ENCODE measurements around the gene OR11H6.
"Not testable (repeated sequence)": the region's sequence is repeated elsewhere in the genome, so short reads cannot be mapped to it uniquely, and the experiment has no call there.

OR11H6 gene, protein sequence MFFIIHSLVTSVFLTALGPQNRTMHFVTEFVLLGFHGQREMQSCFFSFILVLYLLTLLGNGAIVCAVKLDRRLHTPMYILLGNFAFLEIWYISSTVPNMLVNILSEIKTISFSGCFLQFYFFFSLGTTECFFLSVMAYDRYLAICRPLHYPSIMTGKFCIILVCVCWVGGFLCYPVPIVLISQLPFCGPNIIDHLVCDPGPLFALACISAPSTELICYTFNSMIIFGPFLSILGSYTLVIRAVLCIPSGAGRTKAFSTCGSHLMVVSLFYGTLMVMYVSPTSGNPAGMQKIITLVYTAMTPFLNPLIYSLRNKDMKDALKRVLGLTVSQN

DNA sequence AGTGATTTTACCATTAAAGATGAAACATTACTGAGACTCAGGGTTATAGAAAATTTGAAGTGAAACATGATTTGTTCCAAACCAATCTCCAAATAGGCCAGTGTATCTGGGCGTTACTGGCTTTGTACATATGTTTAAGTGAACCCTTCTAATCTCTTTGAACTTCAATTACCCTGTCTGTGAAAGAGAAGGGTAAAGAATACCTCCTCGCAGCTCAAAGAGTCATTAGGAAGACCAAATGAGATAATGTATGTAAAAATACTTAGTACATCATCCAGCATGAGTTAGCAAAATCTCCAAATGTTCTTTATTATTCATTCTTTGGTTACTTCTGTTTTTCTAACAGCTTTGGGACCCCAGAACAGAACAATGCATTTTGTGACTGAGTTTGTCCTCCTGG lies at the start of gene OR11H6:
TSS of gene OR11H6 (plus strand) at position 301 of the 400 bp plus-strand sequence. CDS start at position 301, 0 bp downstream.
- no peak for DNase-seq (ENCODE audit: low read depth)

DNA sequence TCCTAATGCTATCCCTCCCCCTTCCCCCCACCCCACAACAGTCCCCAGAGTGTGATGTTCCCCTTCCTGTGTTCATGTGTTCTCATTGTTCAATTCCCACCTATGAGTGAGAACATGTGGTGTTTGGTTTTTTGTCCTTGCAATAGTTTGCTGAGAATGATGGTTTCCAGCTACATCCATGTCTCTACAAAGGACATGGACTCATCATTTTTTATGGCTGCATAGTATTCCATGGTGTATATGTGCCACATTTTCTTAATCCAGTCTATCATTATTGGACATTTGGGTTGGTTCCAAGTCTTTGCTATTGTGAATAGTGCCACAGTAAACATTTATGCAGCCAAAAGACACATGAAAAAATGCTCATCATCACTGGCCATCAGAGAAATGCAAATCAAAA lies 49.3 kb upstream of the OR11H6 start:
- not testable (repeated sequence) for DNase-seq (ENCODE audit: low read depth)

DNA sequence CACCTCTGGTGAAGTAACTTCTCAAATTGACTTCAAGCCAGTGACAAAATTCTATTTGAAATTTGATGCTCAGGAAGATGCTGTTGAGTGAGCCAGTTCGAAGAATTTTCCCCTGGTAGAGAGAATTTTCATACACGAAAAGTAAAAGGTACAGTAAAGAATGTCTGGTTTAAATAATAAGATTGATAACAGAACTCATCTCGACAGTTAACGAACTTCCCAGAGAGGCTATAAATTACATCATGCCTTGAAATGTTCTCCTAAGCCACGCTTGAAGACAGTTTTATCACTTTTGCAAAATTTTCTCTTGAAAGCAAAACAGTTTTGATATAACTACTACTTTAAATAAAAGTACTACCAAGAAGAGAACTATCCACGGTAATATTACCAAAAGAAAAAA lies 47.2 kb upstream of the OR11H6 start:
- no peak for DNase-seq (ENCODE audit: low read depth)

DNA sequence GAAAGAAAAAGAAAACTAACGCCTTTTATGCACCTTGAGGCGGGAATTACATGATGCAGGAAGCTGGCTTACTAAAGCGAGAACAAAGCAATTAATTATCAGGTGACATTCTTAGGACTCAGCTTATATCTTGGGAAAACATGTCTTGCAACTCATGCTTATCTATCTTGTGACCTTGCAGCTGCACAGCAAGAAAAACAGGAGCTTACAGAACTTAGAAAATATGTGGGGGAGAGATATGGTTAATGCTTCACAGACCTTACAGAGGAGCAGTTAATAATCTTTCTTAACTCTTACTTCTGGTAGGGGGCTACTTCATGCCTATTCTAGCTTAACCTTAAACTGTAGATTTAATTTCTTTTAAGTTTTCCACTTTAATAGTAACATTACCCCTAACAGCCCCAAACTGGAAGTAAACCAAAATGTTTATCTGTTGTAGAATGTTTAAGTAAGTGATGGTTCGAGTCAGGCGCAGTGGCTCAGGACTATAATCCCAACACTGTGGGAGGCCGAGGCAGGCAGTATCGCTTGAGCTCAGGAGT lies 46.0 kb upstream of the OR11H6 start:
- DNase-seq (ENCODE audit: low read depth): no peak

DNA sequence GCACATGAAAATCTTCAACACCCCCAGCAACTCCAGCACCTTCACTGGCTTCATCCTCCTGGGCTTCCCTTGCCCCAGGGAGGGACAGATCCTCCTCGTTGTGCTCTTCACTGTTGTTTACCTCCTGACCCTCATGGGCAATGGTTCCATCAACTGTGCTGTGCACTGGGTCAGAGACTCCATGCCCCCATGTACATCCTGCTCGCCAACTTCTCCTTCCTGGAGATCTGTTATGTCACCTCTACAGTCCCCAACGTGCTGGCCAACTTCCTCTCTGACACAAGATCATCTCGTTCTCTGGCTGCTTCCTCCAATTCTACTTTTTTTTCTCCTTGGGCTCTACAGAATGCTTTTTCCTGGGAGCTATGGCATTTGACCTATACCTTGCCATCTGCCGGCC lies 44.3 kb upstream of the OR11H6 start:
- no peak for DNase-seq (ENCODE audit: low read depth)

DNA sequence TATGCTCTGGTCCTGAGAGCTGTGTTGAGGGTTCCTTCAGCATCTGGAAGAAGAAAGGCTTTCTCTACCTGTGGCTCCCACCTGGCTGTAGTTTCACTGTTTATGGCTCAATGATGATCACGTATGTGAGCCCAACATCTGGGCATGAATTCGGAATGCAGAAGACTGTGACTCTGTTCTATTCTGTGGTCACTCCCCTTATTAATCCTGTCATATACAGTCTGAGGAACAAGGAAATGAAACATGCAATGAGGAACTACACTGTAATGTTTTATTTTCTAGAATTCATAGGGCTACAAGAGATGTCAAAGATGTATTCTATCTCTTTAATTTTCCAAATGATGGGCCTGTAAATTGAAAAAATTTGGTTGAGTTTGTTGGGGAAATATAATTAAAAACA lies 43.6 kb upstream of the OR11H6 start:
- no peak for DNase-seq (ENCODE audit: low read depth)

DNA sequence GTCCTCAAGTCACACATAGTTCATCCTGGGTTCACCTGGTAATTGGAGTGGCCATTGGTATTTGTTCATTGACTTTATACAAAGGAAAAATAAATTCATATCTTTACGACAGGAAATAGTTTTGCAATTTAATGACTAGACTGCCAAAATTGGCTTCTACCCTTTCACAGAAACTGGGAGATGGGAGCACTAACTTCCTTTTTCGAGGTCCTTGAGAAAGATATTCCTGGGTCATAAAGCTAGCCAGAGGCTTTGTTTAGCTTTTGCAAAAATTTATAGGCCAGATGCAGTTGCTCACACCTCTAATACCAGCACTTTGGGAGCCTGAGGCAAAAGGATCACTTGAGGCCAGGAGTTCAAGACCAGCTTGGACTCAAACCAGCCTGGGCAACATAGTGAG lies 43.0 kb upstream of the OR11H6 start:
- no peak for DNase-seq (ENCODE audit: low read depth)

DNA sequence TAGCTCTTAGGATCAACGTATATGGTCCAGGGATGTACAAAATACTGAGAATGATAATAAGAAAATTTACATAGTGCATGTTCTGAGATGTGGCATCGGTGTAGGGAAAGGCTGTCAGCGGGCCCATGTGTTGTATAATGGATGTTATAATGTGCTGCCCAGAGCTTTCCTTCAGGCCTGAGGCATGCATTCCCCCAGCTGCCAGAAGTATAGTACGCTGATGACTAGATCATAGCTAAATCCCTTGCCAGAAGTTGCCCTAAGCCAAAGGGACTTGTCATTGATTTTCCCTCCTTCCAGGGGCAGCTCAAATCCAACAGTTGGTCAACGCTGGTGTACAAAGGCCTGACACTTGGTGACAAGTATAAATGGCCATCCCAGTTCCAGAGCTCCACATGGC lies 39.3 kb upstream of the OR11H6 start:
- no peak for DNase-seq (ENCODE audit: low read depth)

DNA sequence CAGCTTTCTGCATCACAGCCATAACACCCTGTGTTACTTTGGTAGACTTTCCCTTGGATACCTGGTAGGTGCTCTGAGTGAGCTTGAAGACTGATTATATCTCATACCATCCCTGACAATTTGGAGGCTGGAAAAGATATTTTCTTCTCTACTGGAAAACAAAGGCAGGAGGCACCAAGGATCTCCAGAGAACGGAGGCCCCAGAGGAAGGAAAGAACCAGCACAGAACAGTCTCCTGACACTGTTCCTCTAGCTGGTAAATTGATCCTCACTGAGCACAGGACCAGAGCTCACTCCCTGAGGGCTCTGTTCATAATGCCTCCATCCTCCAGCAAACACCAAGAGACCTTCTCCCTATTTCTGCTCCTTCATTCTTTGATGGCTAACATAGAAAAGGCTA lies 32.9 kb upstream of the OR11H6 start, which contains the start of gene OR11G2:
TSS of gene OR11G2 (plus strand) at position 301 of the 400 bp plus-strand sequence. CDS start 6,542 bp downstream, outside the sequence.
- no peak for DNase-seq (ENCODE audit: low read depth)

DNA sequence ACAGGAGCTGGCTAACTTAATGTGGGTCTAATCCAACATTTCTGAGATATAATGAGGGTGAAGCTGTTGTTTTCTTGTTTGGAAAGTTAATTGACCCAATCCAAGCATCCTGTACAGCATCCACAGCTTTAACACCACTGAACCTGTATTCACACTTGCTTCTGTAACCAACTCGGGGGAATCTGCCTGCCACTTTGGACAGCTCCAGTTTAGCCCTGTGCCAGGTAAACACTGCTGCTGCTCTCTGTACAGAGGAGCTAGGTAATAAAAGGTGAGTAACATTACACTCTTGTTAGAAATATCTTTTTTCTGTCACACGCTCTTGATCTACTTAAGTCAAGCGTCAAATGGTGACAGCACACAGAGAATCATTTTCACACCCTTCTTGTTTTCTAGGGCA lies 32.1 kb upstream of the OR11H6 start:
- no peak for DNase-seq (ENCODE audit: low read depth)

DNA sequence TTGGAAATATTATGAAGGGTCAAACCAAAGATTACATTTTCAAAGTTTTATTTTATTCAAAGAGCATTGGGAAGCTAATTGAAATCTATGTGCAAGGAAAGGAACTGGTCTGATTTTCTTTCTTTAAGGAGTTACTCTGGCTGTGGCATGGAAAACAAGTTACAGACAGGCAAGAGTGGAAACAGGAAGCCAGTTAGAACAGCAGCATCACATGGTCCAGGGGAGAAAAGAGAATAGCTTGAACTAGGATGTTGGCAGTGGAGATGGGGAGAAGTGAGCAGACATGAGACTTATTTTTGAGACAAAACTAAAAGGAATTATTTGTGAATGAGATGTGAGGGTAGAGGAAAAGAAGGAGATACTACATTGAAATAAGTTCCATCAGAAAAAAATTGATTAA lies 29.4 kb upstream of the OR11H6 start:
- no peak for DNase-seq (ENCODE audit: low read depth)

DNA sequence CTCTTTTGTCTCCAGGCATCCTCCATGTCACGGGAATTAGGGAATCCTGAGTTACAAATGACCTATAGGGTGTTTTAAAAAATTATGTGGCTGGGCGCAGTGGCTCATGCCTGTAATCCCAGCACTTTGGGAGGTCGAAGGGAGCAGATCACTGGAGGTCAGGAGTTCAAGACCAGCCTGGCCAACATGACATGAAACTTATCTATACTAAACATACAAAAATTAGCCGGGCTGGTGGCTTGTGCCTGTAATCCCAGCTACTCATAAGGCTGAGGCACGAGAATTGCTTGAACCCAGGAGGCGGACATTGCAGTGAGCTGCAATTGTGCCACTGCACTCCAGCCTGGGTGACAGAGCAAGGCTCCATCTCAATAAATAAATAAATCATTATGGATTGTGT lies 28.3 kb upstream of the OR11H6 start:
- DNase-seq (ENCODE audit: low read depth): not testable (repeated sequence)

DNA sequence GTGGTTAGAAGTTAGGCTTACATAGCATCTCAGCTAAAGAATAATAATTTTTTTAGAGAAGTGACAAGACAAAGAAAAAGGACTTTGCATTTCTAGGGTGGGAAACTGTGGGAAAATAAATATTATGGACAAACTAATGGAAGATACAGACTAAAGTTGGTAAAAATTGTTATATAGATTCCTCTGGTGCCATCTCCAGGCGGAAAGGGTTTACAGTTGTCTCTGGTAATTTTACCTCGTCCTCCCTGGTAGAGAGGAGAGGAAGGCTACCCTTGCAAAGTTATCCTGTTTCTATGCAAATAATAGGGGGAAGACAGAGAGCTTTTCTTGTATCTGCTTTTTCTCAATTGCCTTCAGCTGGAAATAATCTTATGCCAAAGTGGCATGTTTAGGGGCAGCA lies 27.6 kb upstream of the OR11H6 start:
- DNase-seq (ENCODE audit: low read depth): no peak

DNA sequence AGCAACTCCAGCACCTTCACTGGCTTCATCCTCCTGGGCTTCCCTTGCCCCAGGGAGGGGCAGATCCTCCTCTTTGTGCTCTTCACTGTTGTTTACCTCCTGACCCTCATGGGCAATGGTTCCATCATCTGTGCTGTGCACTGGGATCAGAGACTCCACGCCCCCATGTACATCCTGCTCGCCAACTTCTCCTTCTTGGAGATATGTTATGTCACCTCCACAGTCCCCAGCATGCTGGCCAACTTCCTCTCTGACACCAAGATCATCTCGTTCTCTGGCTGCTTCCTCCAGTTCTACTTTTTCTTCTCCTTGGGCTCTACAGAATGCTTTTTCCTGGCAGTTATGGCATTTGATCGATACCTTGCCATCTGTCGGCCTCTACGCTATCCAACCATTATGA lies 26.1 kb upstream of the OR11H6 start:
- DNase-seq (ENCODE audit: low read depth): no peak

DNA sequence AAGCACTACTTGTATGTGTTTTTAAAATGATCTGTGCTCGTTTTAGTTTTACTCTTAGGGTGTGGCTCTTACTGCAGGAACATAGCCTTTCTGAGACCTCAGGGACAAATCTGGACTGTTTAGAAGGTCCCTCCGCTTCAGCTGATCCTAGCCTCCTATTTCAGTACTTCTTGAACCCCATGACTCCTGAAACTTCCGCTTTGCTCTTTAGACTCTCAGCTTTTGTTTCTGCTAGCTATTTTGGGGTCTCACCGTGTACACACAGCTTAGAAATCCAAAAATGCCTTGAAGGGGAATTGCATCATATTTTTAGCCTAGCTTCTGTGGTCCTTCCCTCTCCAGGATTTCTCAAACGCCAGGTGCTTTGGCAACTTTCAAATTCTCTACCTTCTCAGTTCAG lies 24.5 kb upstream of the OR11H6 start:
- DNase-seq (ENCODE audit: low read depth): no peak

DNA sequence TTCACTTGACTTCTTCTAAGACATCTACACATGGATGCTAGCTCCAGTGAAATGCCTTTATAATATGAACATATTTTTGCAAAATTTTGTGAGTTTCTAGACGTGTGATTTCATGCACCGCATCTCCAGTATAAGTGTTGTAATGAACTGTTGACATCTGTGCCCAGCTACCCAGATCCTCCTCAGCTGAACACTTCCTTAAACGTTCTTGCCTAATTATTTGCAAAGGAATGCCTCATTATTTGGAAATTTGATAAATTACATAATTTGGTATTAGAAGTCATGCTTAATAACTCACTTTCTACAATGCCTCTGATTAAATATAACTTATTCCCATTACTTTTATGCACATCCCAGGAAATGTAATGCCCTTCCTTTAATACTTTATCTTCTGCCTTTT lies 18.8 kb upstream of the OR11H6 start:
- no peak for DNase-seq (ENCODE audit: low read depth)

DNA sequence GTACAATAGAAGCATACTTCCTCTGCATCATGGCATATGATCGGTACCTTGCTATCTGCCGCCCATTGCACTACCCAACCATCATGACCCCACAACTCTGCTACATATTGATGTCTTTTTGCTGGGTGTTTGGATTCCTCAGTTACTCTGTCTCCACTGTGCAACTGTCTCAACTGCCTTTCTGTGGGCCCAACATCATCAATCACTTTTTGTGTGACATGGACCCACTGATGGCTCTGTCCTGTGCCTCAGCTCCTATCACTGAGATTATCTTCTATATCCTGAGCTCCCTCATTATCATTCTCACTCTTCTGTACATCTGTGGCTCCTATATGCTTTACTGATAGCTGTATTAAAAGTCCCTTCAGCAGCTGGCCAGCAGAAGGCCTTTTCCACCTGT lies 13.9 kb upstream of the OR11H6 start:
- no peak for DNase-seq (ENCODE audit: low read depth)

DNA sequence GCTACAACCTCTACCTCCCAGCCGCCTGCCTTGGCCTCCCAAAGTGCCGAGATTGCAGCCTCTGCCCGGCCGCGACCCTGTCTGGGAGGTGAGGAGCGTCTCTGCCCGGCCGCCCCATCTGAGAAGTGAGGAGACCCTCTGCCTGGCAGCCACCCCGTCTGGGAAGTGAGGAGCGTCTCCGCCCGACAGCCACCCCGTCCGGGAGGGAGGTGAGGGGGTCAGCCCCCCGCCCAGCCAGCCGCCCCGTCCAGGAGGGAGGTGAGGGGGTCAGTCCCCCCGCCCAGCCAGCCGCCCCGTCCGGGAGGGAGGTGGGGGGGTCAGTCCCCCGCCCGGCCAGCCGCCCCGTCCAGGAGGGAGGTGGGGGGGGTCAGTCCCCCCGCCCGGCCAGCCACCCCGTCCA lies 11.1 kb upstream of the OR11H6 start:
- DNase-seq (ENCODE audit: low read depth): not testable (repeated sequence)

DNA sequence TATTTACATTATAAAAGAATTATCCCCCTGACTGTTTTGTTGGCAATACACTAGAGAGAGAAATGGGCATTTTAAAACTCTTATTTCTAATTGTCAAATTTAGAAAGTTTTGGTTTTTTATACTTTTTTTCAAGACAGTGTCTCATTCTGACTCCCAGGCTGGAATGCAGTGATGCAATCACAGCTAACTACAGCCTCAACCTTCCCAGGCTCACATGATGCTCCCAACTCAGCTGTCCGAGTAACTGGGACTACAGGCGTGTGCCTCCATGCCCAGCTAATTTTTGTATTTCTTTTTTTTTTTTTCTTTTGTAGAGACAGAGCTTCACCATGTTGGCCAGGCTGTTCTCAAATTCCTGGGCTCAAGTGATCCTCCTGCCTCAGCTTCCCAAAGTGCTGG lies 8.3 kb upstream of the OR11H6 start:
- DNase-seq (ENCODE audit: low read depth): peak; percentile 9

DNA sequence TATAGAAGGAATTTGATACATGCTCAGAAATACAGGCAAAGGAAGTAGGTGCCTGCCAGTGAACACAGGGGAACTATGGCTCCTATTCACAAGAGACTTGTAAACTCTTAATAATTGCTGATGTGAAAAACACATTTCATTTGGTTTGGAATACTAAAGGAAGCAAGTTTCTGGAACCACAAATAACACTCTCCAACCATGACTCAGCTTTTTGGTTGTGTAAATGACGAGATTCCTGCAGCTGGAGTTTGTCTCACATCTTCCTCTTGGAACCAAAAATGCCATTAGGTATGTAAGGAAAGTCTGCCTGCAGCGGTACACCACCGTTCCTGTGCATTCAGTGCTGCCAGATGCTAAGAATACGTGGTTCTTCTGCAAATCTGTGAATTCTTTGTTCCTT lies 4.5 kb upstream of the OR11H6 start:
- peak; percentile 1 for DNase-seq (ENCODE audit: low read depth)

DNA sequence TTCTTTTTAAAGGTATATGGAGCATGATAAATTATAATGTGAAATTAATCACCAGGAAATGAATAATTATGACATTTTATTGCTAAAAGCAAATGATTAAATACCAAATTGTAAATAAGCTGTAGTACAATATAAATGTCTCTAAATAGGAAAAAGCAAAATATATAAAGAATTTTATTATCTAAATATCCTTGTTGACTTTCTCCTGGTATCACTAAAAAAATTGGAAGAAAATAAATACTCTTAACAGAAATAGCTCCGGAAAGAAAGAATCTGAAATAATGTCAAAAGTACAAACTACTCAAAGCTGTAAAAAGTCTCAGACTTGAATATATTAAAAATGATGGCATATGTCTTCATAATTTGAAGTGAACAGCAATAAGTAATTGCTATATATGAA lies 5.2 kb downstream of the OR11H6 start, which contains the start of gene OR11H7:
TSS of gene OR11H7 (plus strand) at position 301 of the 400 bp plus-strand sequence.
- DNase-seq (ENCODE audit: low read depth): no peak

DNA sequence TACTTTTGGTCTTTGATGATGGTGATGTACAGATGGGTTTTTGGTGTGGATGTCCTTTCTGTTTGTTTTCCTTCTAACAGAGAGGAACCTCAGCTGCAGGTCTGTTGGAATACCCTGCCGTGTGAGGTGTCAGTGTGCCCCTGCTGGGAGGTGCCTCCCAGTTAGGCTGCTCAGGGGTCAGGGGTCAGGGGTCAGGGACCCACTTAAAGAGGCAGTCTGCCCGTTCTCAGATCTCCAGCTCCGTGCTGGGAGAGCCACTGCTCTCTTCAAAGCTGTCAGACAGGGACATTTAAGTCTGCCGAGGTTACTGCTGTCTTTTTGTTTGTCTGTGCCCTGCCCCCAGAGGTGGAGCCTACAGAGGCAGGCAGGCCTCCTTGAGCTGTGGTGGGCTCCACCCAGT lies 11.9 kb downstream of the OR11H6 start:
- DNase-seq (ENCODE audit: low read depth): not testable (repeated sequence)

DNA sequence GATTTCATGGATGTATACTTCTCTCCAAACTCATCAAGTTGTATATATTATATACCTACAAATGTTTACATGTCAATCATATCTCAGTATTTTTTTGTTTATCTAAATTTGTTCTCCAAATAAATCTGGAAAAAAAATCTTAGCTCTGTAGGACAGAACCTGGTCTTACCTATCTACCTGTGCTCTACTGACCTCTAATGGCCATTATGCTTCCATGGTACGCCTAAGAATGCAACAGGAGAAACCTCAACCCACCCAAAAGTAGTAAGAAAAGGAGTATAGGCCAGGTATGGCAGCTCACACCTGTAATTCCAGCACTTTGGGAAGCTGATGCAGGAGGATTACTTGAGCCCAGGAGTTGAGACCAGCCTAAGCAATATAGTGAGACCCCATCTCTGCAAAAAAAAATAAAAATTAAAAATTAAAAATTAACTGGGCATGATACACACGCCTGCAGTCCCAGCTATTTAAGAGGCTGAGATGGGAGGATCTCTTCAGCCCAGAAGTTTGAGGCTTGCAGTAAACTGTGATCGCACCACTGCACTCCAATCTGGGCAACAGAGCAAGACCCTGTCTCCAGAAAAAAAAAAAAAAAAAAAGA lies 24.2 kb downstream of the OR11H6 start:
- no peak for DNase-seq (ENCODE audit: low read depth)

Data from GM04504 (cell line).